OCI-M1 (cell line): ENCODE data around the gene CISH.

Experiments
- DNase-seq: peaks from one replicate; lab custom pipeline; 2025; lab: John Stamatoyannopoulos, UW

The CISH gene

DNA sequence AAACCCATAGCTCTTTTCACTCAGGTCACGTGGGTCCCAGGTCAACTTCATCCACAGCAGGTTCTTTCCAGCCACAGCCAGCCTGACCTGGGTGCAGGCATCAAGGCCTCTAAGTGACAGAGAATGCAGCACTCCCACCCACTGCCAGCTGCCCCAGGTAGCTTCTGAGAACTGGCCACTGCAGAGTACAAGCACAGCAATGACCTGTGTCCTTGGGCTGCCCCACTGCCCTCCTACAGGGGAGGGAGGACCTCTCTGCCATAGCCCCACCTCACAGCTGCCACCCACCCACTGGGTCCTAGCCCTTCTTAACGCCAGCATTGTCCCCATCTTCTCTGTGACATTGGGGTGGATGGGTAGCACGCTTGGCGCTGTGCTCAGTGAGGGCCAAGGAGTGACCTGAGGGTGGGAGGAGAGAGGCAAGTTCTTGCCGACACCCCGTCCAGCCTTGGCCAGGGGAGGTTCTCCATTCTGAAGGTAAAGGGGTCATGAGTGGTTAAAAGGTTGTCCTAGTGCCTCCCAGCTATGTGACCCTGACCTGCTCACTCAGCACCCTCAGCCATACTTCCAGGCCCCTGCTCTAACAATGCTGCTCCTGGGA is 12.4 kb downstream of the CISH start:
- no peak for DNase-seq

DNA sequence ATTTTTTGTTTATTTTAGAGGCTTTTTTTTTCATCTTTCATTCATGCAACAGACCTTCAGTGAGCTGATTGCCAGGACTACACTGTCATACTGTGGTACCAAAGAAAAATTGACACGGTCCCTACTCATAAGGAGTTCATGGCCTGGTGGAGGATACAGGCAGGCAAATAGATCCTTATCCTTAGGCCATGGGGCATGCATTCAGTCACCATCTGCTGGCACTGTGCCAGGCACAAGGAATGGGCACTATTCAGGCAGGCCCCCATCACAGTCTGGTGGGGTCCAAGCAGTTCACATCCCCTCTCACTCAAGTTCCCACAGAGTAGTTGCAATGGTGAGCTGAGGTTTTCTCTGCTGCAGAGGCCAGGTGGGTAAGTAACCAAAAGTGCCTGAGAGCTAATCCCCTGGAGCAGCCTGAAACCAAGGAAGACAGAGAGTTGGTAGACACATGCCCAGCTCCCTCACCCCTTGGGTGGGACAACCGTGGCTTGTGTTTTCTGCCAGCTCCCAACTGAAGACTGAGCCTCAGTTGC is 17.3 kb downstream of the CISH start:
- no peak for DNase-seq

DNA sequence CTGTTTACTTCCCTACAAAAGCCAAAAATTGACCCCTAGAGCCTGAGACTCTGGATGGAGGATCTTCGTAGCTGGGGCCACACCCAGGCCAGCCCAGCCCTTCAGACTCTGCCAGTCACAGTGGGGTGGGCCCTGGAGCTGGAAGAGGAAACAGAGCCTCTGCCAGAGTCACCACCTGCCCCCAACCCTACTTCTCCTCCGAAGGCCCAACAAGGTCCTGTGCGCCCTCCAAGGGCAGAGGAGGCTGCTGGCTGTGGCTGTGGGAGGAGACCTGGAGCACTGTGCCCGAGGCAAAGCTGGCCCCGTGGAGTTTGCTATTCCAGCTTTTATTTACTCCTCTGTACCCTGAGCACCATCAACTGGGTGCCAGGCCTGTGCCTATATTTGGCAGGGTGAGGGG is 19.0 kb downstream of the CISH start:
- no peak for DNase-seq

DNA sequence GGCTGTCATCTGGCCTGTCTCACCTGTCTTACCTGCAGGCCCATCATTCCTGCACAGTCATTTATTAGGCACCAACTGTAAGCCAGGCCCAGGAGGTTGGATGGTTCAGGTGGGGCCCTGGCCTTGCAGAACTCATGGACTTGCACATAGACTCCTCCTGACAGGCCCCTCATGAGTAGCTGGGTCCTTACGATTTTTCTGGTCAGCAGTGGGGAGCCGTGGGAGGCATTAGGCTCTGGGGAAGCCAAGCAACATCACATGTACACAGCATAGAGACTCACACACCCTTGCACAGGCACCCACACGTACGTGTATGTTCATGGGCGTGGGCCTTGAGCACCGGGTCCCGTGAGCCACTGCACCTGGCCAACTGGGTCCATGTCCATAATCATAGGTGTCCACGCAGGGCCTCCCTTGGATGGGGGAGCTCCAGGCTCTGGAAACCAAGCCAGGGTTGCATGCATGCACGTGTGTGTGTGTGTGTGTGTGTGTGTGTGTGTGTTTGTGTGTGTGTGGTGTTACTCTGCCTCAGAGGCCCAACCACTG is 20.3 kb downstream of the CISH start:
- DNase-seq, result no peak

DNA sequence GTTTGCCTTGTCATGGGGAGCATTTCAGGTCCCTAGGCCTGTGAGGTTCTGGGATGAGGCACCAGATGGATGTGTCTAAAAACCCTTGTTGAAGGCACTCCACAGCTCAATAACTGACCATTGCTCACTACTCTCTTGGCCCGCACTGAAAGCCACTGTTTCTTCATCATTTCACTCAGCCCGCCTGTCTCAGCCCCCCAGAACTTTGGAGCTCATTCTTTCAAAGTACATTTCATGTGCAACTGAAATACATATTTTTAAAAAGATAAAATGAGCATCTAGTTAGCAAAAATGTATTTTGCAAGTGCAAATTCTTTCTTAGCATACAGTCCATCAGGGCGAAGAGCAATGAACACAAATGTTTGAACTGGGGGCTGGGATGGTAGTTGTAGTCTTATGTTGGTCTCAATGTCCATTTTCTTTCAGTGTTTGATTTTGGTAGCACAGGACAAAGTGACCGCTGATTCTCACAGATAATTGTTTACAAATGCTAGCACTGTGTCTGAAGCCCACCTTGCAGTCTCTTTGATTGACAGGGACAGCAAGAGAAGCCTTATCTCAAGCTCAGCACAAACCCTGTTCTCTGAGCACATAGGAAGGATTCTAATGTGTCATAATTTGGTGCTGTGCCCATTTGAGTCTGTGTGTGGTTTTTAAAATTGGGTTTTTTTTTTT is 22.7 kb downstream of the CISH start:
- DNase-seq, result no peak

DNA sequence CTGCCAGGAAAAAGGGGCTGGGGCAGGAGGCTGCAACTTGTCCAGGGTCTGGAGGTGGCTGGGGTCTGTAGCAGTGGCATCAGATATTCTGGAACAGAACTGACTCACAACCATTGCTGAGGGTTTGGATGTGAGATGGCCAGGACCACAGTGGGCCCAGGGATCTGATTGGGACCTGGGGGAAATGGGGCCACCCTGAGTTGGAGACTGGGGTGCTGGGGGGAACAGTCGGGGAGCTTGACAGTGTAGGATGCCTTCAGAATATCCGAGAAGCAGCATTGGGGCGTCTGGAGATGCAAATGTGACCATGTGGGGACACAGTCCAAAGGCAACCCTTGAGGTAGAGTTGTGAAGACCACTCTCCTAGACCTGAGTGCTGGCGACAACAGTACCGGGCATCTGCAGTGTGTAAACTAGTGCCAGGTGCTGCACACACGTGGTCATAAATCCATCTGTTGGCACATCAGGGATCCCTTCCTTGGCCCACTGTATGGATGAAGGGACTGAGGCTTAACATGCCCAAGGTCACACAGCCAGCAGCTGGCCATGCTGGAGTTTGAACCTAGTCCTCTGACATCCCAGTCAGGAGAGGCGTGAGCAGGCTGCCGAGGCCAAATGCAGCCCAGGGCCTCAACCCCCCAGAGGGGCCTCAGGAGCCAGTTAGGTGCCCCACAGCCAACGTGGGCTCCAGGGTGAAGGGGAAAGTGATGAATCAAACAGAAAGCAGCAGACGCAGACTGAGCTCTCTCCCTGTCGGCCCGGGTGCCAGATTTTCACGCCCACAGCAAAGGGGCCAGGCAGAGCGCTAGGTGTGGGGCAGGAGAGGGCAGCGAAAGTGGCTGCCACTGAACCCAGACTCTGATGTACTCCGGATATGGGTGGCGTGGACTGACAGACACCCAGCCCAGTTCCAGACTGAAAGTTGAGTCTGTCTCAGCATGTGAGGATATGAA is 23.5 kb downstream of the CISH start:
- DNase-seq, result no peak

DNA sequence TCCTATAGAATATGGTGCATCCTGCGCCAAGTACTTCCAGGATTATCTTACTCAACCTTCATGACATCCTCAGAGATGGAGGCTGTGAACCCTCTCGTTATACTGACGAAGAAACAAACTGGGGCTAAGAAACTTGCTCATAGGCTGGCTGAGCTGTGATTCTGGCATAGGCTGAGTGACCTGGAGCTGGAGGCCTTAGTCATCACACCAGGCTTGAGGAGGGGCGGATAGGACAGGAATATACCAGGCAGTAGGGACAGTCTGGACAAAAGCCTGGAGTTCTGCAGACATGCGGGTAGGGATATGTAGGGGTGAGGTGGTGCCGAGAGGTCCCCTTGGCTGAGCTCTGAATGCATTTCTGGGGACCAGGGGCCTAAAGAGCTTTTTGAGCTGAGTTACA is 24.2 kb downstream of the CISH start:
- no peak for DNase-seq

DNA sequence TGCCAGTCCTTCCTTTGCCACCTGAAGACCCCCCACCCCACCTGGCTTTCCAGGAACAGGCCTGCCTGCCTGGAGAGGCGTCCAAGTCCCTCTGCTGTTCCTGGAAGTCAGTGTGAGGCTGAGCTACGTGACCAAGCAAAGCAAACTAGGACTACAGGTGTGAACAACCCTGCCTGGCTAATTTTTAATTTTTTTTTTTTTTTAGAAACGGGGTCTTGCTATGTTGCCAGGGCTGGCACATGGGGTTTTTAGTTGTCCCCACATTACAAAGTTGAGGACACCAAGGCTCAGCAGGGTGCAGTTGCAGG is 24.9 kb downstream of the CISH start:
- no peak for DNase-seq

DNA sequence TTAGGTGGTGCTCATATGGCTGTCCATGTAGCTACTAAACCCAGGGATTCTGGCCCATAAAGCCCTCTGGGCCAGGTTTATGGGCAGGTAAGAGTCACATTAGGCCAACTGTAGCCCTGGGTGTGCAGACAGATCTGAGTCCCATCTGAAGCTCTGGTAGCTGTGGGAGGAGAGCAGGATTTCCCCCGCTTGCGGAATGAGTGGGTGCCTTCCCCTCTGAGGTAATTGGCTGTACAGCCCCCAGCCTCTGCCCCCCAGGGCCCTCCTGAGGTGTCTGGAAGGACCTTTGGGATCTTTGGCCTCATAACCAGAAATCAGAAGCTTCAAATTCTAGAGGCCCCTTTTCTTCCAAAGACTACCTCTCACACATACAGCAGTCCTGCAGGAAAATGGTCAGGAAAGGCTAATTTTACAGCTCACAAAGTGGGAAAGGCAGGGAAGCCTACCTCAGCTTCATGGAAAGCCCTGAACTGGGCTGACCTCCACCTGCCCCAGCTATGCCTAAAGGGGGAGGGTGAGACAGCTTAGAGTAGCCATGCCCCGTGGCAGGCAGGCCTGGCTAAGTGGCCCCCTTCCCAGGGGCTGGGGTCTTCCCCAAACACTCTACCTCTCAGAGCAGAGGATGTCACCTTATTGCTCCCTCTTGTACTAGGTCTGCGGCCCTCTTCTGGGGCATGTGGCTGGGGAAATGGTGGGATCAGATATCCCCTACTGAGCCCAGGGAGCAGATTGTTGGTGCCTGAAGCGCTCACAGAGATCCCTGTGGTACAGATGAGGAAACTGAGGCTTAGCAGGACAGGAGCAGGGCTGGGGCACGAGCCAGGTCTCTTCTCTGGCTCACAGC is 25.4 kb downstream of the CISH start:
- no peak for DNase-seq

DNA sequence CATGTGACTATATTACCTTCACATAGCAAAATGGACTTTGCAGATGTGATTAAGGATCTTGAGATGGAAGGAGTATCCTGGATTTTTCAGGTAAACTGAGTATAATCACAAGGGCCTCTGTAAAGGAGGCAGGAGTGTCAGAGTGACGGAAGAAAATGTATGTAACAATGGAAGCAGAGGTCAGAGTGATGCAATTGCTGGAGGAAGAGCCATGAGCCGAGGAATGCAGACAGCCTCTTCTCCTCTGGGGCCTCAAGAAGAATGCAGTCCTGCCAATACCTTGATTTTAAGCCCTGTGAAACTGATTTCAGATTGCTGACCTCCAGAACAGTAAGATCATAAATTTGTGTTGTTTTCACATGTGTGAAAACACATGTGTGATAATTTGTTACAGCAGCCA is 27.2 kb downstream of the CISH start:
- DNase-seq, result no peak

DNA sequence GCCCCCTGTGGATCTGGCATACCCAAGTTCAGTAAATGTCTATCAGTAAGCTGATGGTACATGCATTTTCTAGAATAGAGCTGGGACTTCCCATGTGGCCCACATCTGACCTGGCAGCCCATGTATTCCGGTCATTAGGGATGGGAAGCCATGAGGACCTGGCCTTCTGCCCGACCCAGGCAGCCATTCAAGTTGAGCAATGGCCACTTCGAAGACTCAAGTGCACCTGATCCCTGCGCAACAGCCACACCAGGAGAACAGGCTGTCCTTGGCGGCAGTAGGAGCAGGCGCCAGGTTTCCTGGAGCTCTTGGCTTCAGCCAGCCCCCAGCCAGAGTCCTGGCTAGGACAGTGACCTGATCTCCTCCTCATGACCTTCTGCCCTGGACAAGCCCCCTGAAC is 27.7 kb downstream of the CISH start:
- DNase-seq, result no peak

DNA sequence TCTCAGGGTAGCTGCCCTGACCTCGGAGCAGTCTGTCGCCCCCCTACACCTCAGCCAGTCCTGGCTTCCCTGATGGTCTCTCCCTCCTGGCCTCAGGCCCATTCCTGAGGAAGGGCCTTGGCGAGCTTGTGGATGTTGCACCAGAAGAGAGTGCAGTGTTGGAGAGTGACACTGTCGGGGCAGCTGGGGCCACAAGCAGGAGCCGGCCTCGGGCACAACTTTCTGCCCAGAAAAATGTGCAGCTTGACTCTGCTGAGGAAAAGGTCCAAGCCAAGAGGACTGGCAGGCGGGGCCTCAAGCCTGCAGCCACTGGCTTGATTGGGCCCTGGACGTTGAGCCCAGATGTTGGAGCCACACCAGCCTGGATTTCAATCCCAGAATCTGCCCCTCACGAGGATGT is 29.5 kb downstream of the CISH start:
- DNase-seq, result no peak

DNA sequence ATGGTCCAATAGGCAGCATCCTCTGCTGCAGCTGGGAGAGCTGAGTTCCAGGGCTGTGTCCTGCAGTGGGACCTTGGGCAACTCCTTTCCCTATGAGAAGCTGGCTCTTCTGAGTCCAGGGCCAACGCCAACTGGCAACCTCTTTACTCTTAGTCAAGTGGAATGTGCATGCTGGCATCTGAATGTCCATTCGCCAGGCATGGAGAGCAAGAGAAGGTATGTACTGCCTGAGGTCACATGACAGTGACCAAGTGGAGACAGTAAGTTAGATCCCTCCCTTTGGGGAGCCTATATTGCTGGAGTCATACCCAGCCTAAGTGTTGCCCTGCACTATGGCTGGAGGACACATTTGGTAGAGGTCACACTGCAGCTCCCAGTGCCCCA is 30.1 kb downstream of the CISH start:
- no peak for DNase-seq

DNA sequence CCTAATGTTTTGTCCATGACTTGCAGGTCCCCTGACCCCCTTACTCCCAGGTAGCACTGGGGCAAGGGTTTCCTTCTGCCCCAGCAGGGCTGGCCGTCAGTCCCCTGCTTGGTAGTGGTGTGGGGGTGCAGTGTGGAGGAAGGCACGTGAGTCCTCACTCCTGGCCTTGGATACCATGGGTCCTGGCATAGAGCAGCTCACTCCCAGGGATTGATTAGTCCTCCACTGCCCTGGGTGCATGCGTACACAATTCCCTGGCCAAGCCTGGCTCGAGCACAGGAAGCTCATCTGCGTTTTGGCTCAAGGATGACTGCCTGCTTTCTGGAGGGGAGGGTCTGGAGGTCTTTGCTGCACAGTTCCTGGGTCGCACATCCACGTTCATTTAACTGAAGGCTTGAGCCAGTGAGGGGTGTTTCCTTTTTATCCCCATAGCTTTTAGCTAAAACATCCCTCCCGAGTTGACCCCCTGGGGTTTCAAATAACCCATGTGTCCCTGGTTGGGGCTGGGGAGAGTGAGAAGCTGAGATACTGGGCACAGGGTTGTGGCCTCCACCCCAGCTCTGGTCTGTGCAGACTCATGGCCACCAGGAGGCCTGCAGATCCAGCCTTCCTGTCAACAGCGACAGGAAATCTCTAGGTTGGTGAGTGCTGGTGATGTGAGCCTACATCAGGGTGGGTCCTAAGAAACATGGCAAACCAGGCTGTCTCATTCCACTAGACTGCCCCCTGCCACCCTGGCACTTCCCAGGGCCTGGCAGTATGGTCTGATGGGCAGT is 30.7 kb downstream of the CISH start:
- DNase-seq, result no peak

DNA sequence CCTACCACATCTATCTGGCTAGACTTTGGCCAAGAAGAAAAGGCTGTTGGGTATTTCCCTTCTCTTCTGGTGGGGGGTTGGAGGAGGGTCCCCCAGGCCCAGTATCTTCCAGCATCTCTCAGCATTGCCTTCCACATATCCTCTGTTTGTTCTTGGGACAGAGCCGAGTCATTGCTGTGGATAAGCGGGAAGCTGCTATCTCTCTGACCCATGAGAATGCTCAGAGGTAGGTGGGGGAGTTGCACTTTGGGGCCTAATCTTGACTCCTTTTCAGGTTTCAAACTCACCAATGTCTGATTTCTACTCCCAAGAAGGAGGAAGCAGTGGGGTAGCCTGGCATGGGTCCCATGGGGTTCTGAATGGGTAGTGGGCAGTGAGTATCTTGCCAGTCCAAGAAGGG is 34.2 kb downstream of the CISH start:
- no peak for DNase-seq

DNA sequence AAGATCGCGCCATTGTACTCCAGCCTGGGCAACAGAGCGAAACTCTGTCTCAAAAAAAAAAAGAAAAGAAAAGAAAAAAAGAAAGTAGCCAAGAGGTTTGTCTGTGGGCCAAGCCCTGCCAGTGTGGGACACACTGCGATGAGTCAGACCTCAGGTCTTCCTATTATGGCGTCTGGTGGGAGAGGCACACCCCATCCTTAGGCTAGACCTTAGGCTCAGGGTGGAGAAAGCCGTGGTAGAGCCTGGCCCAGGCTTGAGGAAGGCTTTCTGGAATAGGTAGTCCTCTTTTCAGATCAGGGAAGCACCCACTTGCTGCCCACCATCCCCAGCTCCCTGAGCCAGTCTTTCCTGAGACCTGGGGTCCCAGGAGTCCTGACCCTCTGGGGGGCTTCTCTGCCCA is 36.2 kb downstream of the CISH start:
- no peak for DNase-seq

DNA sequence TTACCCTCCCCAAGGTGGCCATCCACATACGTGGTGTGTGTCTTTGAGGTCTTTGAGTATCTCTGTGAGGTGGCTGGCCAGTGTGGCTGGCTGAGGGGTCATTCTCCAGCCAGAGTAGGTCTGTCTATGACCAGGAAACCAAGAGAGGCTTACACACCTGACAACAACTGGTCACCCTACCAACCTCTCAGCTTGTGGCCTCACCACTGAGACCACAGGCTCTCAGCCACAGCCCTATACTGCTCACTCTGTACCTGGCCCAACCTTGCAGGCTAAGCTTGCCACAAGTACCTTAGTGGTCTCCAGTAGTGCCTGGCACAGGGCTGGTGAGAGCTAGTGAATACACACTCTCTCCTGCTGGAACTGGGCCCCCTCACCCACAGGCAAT is 37.1 kb downstream of the CISH start:
- DNase-seq, result no peak

DNA sequence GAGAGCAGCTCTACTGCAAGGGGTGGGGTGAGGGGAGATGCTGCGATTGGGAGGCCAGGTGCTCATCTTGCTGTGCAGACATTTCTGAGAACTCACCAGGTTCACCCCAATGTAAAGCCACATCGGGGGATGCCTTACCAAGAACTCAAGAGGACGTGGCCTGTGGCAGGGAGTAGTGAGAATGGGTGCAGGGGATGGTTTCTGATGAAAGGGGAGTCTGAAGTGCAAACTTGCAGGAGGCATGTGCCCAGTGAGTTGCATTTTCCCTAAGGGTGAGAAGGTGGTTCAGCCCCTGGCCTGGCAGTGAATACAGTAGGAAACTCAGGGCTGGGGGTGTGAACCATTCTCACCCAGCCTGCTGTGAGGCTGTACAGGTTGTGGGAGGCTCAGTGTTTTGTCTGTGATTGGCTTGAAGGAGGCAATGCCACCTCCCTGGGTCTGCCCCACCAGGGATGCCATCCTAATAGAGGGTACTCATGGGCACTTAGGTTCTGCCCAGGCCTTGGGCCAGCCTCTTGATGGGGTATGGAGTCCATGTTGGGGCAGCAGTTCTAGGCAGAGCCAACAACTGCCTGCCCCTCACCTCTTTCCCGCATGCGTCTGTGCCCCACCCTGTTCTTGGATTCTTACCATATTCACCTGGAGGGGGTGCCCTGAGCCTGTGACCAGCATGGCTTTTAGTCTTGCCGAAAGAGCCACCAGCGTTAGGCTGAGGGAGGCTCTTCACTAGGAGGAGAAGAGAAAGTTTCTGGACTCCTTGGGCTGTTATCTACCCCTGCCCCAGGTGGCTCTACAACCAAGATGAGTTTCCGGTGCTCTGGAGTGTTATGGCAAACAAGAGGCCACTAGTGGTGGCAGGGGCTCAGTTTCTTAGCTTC is 37.8 kb downstream of the CISH start:
- no peak for DNase-seq

DNA sequence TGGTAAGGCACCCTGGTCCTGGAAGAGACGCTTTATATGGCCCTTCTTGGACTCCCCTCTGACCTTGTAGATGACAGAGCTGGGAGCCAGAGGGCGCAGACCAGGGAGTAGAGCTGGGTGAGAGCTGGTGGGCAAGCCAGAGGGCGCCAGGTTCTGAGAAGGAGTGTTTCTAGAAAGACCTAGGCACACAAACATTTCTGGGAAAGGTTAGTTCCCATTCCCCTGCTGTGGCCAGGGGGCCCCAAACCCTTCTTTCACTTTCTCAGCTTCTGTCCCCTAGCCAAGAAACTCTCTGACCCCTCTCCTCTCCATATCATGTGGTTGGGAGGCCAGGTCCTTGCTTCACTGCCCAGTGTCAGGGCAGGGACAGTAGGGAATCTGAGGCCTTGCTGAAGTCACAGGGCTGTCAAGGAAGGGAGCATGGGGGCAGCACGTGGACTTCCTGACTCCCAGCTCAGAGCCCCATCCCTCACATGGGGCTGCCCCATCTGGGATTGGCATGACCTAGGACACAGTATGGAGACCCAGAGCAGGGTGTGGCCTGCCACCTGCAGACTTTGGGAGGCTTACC is 38.7 kb downstream of the CISH start:
- DNase-seq, result peak; percentile 55

DNA sequence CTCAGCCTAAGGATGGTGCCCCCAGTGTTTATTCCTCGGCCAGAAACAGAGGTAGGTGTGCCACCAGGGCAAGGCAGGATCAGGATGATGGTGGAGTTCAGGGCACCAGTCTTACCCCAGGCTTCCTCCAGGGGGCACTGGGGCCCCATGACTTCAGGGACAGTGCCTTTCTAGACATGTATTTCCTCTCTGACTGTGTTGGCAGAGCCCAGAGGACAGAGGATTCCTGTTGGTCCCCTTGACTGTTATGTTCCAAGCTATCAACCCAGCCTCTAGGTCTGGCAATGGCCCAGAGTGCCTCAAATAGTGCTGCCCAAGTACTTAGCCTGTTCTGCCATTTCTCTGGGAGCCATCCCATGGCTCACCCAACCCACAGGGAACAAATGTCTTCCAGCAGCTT is 39.4 kb downstream of the CISH start:
- peak; percentile 85 for DNase-seq
